Peyer's patch (tissue), 4 donors: Measurements from ENCODE around the gene CBLB. TPM values are rescaled to one million over a fixed set of nuclear protein-coding genes. Genes with fewer than 3 reads are reported as not detected.

Source experiments
- DNase-seq, 3 donors: peaks; one replicate each; pipeline ENCODE4 v3.0.0-alpha.2; 2017 to 2019
- H3K27ac ChIP-seq, 4 donors: fragments of 200-600 bp; sonication (generic); one replicate each; pipeline ENCODE4 v1.5.1; 2016 to 2019
- H3K27me3 ChIP-seq, 2 donors: fragments of 200-600 bp; sonication (generic); one replicate each; pipeline ENCODE4 v1.5.1; 2019
- H3K36me3 ChIP-seq, 3 donors: fragments of 200-600 bp; sonication (generic); one replicate each; pipeline ENCODE4 v1.5.1; 2016 to 2019
- H3K4me1 ChIP-seq, 4 donors: fragments of 200-600 bp; sonication (generic); one replicate each; pipeline ENCODE4 v1.5.1; 2016 to 2019
- H3K4me3 ChIP-seq, 4 donors: fragments of 200-600 bp; sonication (generic); 1 replicate in 3 of 4; 2 replicates in 1 of 4; pipeline ENCODE4 v1.5.1; 2016 to 2019; ENCODE audit warnings: mild to moderate bottlenecking in 1 of 4
- H3K9me3 ChIP-seq, 4 donors: fragments of 200-600 bp; sonication (generic); one replicate each; pipeline ENCODE4 v1.5.1; 2016 to 2019; ENCODE audit warnings: mild to moderate bottlenecking in 1 of 4
- POLR2A ChIP-seq, 2 donors: fragments of 450-650 bp; IDR thresholded peaks; one replicate each; pipeline ENCODE4 v1.5.1; 2017; ENCODE audit warnings: antibody characterized with exemption in 2 of 2, mild to moderate bottlenecking in 2 of 2, moderate library complexity in 2 of 2
- total RNA-seq, 4 donors: library from RNA; depleted of rRNA; stranded (reverse); fragments of >200 nt; gene quantifications; one replicate each; pipeline ENCODE4 v1.1.0, GENCODE V29; 2016
- TF ChIP-seq, protein P1 (sequence below), 6 experiments: fragments of 450-650 bp in 4 of 6; fragments of 200-600 bp in 2 of 6; sonication (generic) in 1 of 6; IDR thresholded peaks; one replicate each; pipeline ENCODE4 v1.5.1; 2017 to 2019; ENCODE audit warnings: antibody characterized with exemption in 6 of 6, mild to moderate bottlenecking in 3 of 6, moderate library complexity in 1 of 6

The CBLB gene
- total RNA-seq, 4 donors from 2014 or later = 58.6 to 112 (median 84.5) TPM

DNA sequence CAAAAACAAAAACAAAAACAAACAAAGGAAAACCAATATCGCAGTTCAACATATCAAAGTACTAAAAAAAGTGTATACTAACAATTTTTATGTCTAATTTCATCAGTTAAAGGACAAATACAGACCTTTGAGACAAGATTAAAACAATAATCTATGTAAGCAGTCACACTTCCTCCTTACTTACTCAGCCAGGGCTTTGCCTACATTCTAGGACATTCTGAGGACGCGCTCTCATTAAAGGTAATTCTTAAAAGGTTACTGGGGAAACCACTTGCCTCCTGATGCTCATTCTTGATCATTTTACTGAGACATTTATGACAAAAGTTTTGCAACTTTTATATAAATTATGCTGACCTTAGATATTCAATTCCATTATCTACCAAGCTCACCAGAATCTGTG is 93.4 kb downstream of the CBLB start:
- Histone ChIP-seq H3K4me1 (no peaks in the 10 kb centered on the region), H3K27me3 (no peaks in the 10 kb centered on the region), H3K36me3 (no peaks in the 10 kb centered on the region), H3K9me3 (no peaks in the 10 kb centered on the region), H3K27ac (no peak overlapping the region), H3K4me3 (no peak overlapping the region)
- no peak for TF ChIP-seq POLR2A (IDR thresholded peaks at IDR 0.05)
- TF ChIP-seq, protein P1, sequence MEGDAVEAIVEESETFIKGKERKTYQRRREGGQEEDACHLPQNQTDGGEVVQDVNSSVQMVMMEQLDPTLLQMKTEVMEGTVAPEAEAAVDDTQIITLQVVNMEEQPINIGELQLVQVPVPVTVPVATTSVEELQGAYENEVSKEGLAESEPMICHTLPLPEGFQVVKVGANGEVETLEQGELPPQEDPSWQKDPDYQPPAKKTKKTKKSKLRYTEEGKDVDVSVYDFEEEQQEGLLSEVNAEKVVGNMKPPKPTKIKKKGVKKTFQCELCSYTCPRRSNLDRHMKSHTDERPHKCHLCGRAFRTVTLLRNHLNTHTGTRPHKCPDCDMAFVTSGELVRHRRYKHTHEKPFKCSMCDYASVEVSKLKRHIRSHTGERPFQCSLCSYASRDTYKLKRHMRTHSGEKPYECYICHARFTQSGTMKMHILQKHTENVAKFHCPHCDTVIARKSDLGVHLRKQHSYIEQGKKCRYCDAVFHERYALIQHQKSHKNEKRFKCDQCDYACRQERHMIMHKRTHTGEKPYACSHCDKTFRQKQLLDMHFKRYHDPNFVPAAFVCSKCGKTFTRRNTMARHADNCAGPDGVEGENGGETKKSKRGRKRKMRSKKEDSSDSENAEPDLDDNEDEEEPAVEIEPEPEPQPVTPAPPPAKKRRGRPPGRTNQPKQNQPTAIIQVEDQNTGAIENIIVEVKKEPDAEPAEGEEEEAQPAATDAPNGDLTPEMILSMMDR (IDR thresholded peaks at IDR 0.05) = no peak
- DNase-seq = no peak

DNA sequence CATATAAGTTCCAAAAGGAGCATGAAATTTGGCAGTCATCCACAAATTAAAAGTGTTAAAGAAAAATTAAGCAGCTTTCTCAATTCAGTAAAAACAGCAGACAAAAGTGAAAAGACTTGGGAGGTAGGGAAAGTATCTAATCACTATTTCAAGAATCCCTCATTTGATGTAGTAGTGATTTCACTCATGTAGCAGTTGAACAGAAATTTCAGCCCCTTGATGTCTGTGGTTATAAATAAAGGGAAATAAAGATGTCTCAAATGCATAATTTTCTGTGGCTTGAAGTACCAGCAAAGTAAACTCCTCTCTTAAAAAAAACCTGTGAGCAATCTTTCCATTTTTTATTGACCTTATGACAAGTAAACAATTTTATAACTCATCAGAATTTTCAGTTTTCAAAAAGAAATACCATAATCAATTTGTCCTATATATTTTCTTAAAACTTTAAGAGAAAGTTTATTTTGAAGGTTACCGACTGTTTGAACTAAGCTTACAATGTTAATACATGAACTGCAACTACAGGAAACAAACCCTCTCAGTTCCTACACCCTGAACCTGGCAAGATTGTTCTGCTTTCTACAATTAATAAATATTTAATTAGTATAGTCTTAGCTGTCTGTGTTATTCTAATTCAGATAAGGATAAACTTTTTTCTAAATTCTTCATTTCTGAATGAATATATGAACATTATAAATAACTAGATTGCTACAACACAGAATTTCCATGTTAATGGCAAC is 94.2 kb downstream of the CBLB start:
- no peaks in the 10 kb centered on the region for H3K36me3 ChIP-seq
- H3K27ac ChIP-seq = no peak overlapping the region
- H3K27me3 ChIP-seq = no peaks in the 10 kb centered on the region

DNA sequence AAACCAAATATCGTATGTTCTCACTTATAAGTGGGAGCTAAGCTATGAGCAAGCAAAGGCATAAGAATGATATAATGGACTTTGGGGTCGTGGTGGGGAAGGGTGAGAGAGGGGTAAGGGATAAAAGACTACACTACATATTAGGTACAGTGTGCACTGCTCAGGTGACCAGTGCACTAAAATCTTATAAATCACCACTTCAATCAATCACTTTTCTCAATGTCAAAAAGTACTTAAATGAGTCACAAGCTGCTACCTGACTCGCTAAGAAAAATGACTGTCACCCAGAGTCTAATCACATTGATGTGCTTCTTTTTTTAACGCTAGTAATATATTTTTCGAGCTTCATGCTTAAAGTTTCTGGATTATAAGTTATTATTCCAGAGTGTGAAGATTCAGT is 95.5 kb downstream of the CBLB start:
- peaks cover 0 to 4% (median 0%) of the 10 kb centered on the region in 4 donors for H3K4me1 ChIP-seq

More for the DNA sequence above, 94.2 kb downstream of the CBLB start:
- no peaks in the 10 kb centered on the region for H3K4me1 ChIP-seq
- H3K4me3 ChIP-seq = no peak overlapping the region
- TF ChIP-seq, protein P1 (IDR thresholded peaks at IDR 0.05) = no peak
- TF ChIP-seq POLR2A (IDR thresholded peaks at IDR 0.05) = no peak
- H3K9me3 ChIP-seq = no peaks in the 10 kb centered on the region
- DNase-seq = no peak

DNA sequence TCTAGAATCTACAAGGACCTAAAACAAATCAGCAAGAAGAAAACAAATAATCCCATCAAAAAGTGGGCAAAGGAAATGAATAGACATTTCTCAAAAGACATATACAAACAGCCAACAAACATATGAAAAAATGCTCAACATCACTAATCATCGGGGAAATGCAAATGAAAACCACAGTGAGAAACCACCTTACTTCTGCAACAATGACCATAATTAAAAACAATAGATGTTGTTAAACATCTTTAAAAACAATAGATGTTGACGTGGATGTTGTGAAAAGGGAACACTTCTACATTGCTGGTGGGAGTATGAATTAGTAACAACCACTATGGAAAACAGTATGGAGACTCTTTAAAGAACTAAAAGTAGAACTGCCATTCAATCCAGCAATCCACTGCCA is 96.2 kb downstream of the CBLB start:
- TF ChIP-seq, protein P1 (IDR thresholded peaks at IDR 0.05) = no peak
- TF ChIP-seq POLR2A (IDR thresholded peaks at IDR 0.05) = no peak
- Histone ChIP-seq H3K9me3 (no peaks in the 10 kb centered on the region), H3K27ac (no peak overlapping the region), H3K27me3 (no peaks in the 10 kb centered on the region), H3K4me1 (peaks cover 0 to 11% (median 0%) of the 10 kb centered on the region in 4 donors), H3K4me3 (no peak overlapping the region), H3K36me3 (no peaks in the 10 kb centered on the region)
- DNase-seq = no peak

More for the DNA sequence above, 95.5 kb downstream of the CBLB start:
- no peaks in the 10 kb centered on the region for H3K36me3 ChIP-seq
- no peak for DNase-seq
- H3K4me3 ChIP-seq = no peak overlapping the region
- no peak overlapping the region for H3K27ac ChIP-seq
- TF ChIP-seq, protein P1 (IDR thresholded peaks at IDR 0.05) = no peak
- no peak for TF ChIP-seq POLR2A (IDR thresholded peaks at IDR 0.05)
- no peaks in the 10 kb centered on the region for H3K9me3 ChIP-seq
- H3K27me3 ChIP-seq = no peaks in the 10 kb centered on the region

DNA sequence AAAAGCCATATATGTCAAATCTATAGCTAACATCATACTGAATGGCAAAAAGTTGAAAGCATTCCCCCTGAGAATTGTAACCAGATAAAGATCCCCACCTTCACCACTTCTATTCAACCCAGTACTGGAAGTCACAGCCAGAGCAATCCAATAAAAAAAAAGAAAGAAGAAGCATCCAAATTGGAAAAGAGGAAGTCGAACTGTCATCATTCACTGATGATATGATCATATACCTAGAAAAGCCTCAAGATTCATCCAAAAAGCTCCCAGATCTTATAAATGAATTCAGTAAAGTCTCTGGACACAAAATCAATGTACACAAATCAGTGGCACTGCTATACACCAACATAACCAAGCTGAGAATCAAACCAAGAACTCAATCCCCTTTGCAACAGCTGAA is 97.4 kb downstream of the CBLB start:
- Histone ChIP-seq H3K36me3 (no peaks in the 10 kb centered on the region), H3K4me1 (peaks cover 0 to 12% (median 0%) of the 10 kb centered on the region in 4 donors), H3K27ac (no peak overlapping the region), H3K9me3 (no peaks in the 10 kb centered on the region), H3K27me3 (no peaks in the 10 kb centered on the region), H3K4me3 (no peak overlapping the region)
- TF ChIP-seq, protein P1 (IDR thresholded peaks at IDR 0.05) = no peak
- no peak for TF ChIP-seq POLR2A (IDR thresholded peaks at IDR 0.05)
- no peak for DNase-seq
